ENCODE results near the gene KCNK16. TPM values are rescaled to one million over a fixed set of nuclear protein-coding genes. Genes with fewer than 3 reads are reported as not detected.

The KCNK16 gene
- total and polyA plus RNA-seq, 2 of the 8 experiments (the other 6 are each of a cell fraction or from before 2014, with no cell fraction given) = not detected

DNA sequence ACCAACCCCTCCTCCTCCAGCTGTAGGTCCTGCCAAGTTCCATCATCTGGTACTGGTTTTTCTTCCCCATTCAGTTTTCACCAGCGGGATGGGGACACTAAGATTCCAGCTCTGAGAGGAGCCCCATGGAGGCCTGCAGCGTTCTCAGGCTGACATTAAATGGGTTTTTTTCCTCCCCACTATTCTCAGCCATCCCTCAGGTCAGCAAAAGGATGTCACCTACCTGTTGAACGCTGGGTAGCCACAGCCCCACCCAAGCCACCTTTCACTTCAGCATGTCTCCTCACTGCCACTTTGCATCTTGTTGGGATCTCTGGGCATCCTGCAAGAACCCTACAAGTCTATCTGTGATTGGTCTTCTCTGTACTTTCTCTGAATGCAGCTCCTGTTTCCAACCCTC, 15.0 kb downstream of the KCNK16 start:
- no peak overlapping the region for H2BK15ac ChIP-seq (ENCODE audit: low read length)
- H3K14ac ChIP-seq (ENCODE audit: insufficient read length) = no peak overlapping the region
- no peaks in the 10 kb centered on the region for H3K36me3 ChIP-seq (ENCODE audit: control insufficient read depth in 2 of 4, insufficient read depth in 4 of 4, low read length in 3 of 4)
- no peak overlapping the region for H2BK20ac ChIP-seq (ENCODE audit: low read length)
- H2AFZ ChIP-seq (ENCODE audit: low read length) = no peak overlapping the region
- no peak overlapping the region for H3K4me2 ChIP-seq (ENCODE audit: insufficient read depth in 1 of 2, low read depth in 2 of 2, low read length in 2 of 2)
- H3K23ac ChIP-seq (ENCODE audit: insufficient read length) = no peak overlapping the region
- CTCF ChIA-PET (ENCODE audit: partially characterized antibody) = interaction anchor here (1.3 to 47.4 kb wide), 13 partner anchors 9 to 310 kb away, joined by 3 to 1738 read pairs (median 7); partner anchors contain the start of genes KCNK5 and SAYSD1
- no peak overlapping the region for H4K8ac ChIP-seq (ENCODE audit: extremely low read depth, insufficient read depth, low read length)
- no peaks in the 10 kb centered on the region for H3K23me2 ChIP-seq (ENCODE audit: low read depth, low read length)
- H3K9me3 ChIP-seq (ENCODE audit: insufficient read depth in 2 of 2, low read depth in 1 of 2, low read length in 1 of 2) = no peaks in the 10 kb centered on the region
- H3K18ac ChIP-seq (ENCODE audit: extremely low read depth, low read length) = no peak overlapping the region
- H2AK5ac ChIP-seq (ENCODE audit: low read depth, low read length) = no peak overlapping the region
- H3K27me3 ChIP-seq (replicated peaks in 1 of 4; ENCODE audit: control insufficient read depth in 3 of 4, extremely low read depth in 1 of 4, insufficient read depth in 3 of 4, low read length in 3 of 4) = peaks cover 8 to 17% (median 12%) of the 10 kb centered on the region in 4 experiments
- no peak overlapping the region for H3K9ac ChIP-seq (replicated peaks in 1 of 4; ENCODE audit: extremely low read depth in 1 of 4, low read depth in 3 of 4, low read length in 3 of 4)
- no peaks in the 10 kb centered on the region for H3K79me1 ChIP-seq (ENCODE audit: low read depth, low read length)
- no peak overlapping the region for H4K5ac ChIP-seq (ENCODE audit: insufficient read length, low read depth, low read length)
- no peaks in the 10 kb centered on the region for H3K79me2 ChIP-seq (ENCODE audit: control insufficient read depth in 1 of 2, insufficient read depth in 2 of 2, low read length in 2 of 2)
- DNase-seq (ENCODE audit: low read depth in 1 of 2, low spot score in 2 of 2) (no peak), FAIRE-seq (no peak)
- peaks cover 0 to under 1% (median 0%) of the 10 kb centered on the region in 4 experiments; a peak in 2 of 7 replicates for H3K4me1 ChIP-seq (replicated peaks in 1 of 4; ENCODE audit: control insufficient read depth in 3 of 4, insufficient read depth in 4 of 4, low read length in 3 of 4)
- WGBS, 2 experiments (ENCODE audit: extremely low coverage in 1 of 2, insufficient coverage in 1 of 2, insufficient read length in 1 of 2, insufficient replicate concordance in 2 of 2, low coverage in 1 of 2, low lambda C conversion rate in 2 of 2, missing lambda C conversion rate in 1 of 2) = 91% methylated on average over 3 of the region's 3 CpGs; no CpG with 5 or more reads in 1 of the 2 experiments
- no peak overlapping the region for H3K56ac ChIP-seq (replicated peaks; ENCODE audit: insufficient read length, low read depth, low read length)
- no peak overlapping the region for H3K4me3 ChIP-seq (ENCODE audit: extremely low read depth in 1 of 4, insufficient read depth in 2 of 4, low read depth in 3 of 4, low read length in 4 of 4)
- POLR2A ChIA-PET (ENCODE audit: partially characterized antibody) = no interaction called here
- H4K20me1 ChIP-seq (replicated peaks in 1 of 2; ENCODE audit: control insufficient read depth in 1 of 2, insufficient read depth in 2 of 2, low read length in 2 of 2) = no peaks in the 10 kb centered on the region
- H2BK120ac ChIP-seq (replicated peaks; ENCODE audit: low read depth, low read length) = no peak overlapping the region
- no peak overlapping the region for H3K27ac ChIP-seq (ENCODE audit: low read depth, low read length)
- H4K91ac ChIP-seq (replicated peaks; ENCODE audit: insufficient read length, low read length) = no peak overlapping the region
- no peak overlapping the region for H3K4ac ChIP-seq (replicated peaks; ENCODE audit: insufficient read length, low read depth, low read length)
- no peak overlapping the region for H2BK5ac ChIP-seq (ENCODE audit: low read depth, low read length)
- no peak overlapping the region for H2BK12ac ChIP-seq (ENCODE audit: low read depth, low read length)
- TF ChIP-seq EGR1 (IDR thresholded peaks at IDR 0.05; ENCODE audit: borderline replicate concordance, low read depth, low read length) (no peak), POU5F1 (IDR thresholded peaks at IDR 0.05; ENCODE audit: low read depth, low read length) (no peak), KDM1A (IDR thresholded peaks at IDR 0.05; ENCODE audit: borderline replicate concordance, low read length) (no peak), NANOG (IDR thresholded peaks at IDR 0.05; ENCODE audit: insufficient read depth, low read depth, low read length, poor library complexity, severe bottlenecking) (no peak), RNF2 (IDR thresholded peaks at IDR 0.05; ENCODE audit: borderline replicate concordance, low read depth, low read length, missing control alignments, poor library complexity, severe bottlenecking) (no peak)
